ENCODE results near the gene KIAA1328.

KIAA1328 gene

DNA sequence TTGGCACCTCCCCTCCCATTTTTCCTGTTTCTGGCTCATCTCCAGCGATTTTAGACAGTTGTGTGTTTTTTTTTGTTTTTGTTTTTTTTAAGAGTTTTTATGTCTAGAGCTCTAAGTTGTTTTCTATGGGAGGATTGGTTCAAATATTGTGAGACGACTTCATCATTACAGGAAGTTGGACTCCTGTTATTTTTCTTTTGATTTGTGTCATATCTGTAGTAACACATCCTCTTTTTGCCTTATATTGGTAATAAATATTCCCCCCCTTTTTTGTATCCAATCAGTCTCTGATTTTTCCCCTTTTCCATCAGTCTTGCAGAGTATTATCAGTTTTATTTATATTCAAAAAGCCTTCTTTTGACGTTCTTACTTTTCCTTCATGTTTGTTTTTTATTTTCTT, 89.0 kb downstream of the KIAA1328 start:
- H3K27ac ChIP-seq = no peak overlapping the region
- no peaks in the 10 kb centered on the region for H3K27me3 ChIP-seq
- H3K9me3 ChIP-seq = peaks cover 3% of the 10 kb centered on the region; the same call in 1 of the 2 replicates
- peaks cover 4% of the 10 kb centered on the region for H3K4me1 ChIP-seq
- no peaks in the 10 kb centered on the region for H4K20me1 ChIP-seq
- H3K9ac ChIP-seq = no peak overlapping the region
- no peak overlapping the region for H3K4me2 ChIP-seq
- no peak overlapping the region for H3K4me3 ChIP-seq
- no peaks in the 10 kb centered on the region for H3K36me3 ChIP-seq
- TF ChIP-seq Cebpa-rat (IDR thresholded peaks at IDR 0.05) = no peak

DNA sequence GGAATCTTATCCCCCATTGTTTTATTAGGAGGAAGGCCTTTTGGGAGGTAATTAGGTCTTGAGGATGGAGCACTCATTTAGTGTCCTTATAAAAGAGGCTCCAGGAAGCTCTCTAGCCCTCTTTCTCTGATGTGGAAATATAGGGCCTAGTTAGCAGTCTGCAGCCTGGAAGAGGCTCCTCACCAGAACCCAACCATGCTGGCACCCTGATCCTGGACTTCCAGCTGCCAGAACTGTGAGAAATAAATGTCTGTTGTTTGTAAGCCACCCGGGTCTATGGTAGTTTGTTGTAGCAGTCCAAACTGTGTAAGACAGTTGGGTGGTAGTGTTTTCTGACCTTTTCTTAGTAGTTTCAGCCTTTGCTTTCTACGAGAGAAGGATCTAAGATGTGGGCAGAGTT, 100.7 kb downstream of the KIAA1328 start:
- no peak for TF ChIP-seq Cebpa-rat (IDR thresholded peaks at IDR 0.05)
- Histone ChIP-seq H3K9me3 (no peaks in the 10 kb centered on the region), H4K20me1 (no peaks in the 10 kb centered on the region), H3K4me3 (no peak overlapping the region), H3K9ac (no peak overlapping the region), H3K4me1 (no peaks in the 10 kb centered on the region), H3K27me3 (no peaks in the 10 kb centered on the region), H3K36me3 (peaks cover 9% of the 10 kb centered on the region; the same call in 1 of the 2 replicates), H3K27ac (no peak overlapping the region), H3K4me2 (no peak overlapping the region)

DNA sequence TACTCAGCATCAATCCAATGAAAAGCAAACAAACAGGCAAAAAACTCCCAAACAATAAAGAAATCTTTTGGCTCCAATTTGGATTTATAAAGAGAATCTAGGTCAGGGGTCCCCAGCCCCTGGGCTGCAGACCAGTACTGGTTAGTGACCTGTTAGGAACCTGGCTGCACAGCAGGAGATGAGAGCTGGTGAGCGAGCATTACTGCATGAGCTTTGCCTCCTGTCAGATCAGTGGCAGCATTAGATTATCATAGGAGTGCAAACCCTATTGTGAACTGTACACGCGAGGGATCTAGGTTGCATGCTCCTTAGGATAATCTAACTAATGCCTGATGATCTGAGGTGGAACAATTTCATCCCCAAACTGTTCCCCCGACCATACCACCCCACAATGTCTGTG, 102.2 kb downstream of the KIAA1328 start:
- Histone ChIP-seq H3K4me1 (no peaks in the 10 kb centered on the region), H3K4me2 (no peak overlapping the region), H3K4me3 (no peak overlapping the region), H3K27ac (no peak overlapping the region), H3K9me3 (no peaks in the 10 kb centered on the region), H3K27me3 (no peaks in the 10 kb centered on the region), H3K9ac (no peak overlapping the region), H4K20me1 (no peaks in the 10 kb centered on the region), H3K36me3 (peaks cover 9% of the 10 kb centered on the region; the same call in 1 of the 2 replicates)
- no peak for TF ChIP-seq Cebpa-rat (IDR thresholded peaks at IDR 0.05)

DNA sequence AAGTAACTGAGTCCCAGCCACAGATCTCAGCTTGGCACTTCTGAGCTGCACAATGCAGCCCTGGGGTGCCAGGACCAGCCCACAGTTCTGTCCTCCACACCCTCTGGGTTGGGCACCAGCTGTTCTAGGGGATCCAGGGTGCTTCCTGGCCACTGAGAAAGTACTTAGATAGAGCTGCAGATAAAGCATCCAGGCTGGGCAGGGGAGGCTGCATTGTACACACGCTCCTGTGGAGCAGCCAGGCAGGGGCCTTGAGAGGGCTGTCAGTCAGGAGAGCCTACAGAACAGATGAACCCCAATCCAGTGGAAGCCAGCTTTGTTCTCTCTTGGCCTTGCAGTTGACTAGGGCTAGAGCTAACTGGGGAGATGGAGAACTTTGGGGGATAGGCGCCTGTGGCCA, 104.6 kb downstream of the KIAA1328 start:
- TF ChIP-seq Cebpa-rat (IDR thresholded peaks at IDR 0.05) = no peak

DNA sequence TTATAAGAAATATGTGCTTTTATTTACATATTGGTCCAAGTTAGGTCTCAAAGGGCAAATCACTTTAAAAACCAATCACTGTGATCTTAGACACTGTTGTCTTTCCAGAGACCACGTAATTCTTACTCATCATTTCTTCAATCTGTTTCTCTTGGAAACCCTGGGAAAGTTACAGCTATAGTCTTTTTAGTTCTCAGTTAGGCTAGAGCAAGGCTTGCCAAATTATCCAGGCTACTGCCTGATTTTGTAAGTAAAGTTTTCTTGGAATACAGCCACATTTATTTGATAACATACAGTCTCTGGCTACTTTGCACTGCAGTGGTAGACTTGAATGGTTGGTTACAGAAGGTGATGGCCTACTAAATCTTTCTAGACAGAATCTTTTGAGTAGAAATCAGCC, 106.0 kb downstream of the KIAA1328 start:
- Histone ChIP-seq H4K20me1 (no peaks in the 10 kb centered on the region), H3K4me2 (no peak overlapping the region), H3K4me3 (no peak overlapping the region), H3K9me3 (peaks cover 10% of the 10 kb centered on the region; the same call in 1 of the 2 replicates), H3K9ac (no peak overlapping the region), H3K36me3 (peaks cover 9% of the 10 kb centered on the region; the same call in 1 of the 2 replicates), H3K4me1 (no peaks in the 10 kb centered on the region), H3K27ac (no peak overlapping the region), H3K27me3 (no peaks in the 10 kb centered on the region)
- TF ChIP-seq Cebpa-rat (IDR thresholded peaks at IDR 0.05) = no peak

More for the DNA sequence above, 104.6 kb downstream of the KIAA1328 start:
- Histone ChIP-seq H3K9ac (no peak overlapping the region), H3K4me1 (no peaks in the 10 kb centered on the region), H3K27me3 (no peaks in the 10 kb centered on the region), H3K36me3 (peaks cover 9% of the 10 kb centered on the region; the same call in 1 of the 2 replicates), H4K20me1 (no peaks in the 10 kb centered on the region), H3K27ac (no peak overlapping the region), H3K4me3 (no peak overlapping the region), H3K4me2 (no peak overlapping the region), H3K9me3 (peaks cover 5% of the 10 kb centered on the region; the same call in 1 of the 2 replicates)

DNA sequence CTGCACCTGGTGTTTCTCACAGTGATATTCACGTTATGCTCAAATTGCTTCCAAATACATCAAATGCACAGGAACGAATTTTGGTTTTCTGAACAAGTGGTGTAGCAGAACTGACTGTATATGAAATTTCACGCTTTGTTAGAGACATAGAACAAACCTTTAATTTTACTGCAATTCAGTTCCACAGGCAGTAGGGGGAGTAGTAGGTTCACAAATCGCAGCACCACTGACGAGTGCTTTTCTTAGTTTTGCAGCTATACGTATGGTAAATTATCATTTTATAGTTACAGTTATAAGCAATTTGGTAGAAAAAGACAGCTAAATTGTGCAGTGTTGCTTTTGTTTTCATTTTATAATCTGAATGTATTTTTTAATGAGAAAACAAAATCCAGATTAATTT, 113.3 kb downstream of the KIAA1328 start:
- Histone ChIP-seq H3K4me2 (no peak overlapping the region), H3K4me3 (no peak overlapping the region), H3K9ac (no peak overlapping the region), H3K36me3 (no peaks in the 10 kb centered on the region), H3K27ac (no peak overlapping the region), H3K4me1 (no peaks in the 10 kb centered on the region), H3K9me3 (peaks cover 10% of the 10 kb centered on the region; the same call in 1 of the 2 replicates), H3K27me3 (no peaks in the 10 kb centered on the region), H4K20me1 (no peaks in the 10 kb centered on the region)
- TF ChIP-seq Cebpa-rat (IDR thresholded peaks at IDR 0.05) = no peak

DNA sequence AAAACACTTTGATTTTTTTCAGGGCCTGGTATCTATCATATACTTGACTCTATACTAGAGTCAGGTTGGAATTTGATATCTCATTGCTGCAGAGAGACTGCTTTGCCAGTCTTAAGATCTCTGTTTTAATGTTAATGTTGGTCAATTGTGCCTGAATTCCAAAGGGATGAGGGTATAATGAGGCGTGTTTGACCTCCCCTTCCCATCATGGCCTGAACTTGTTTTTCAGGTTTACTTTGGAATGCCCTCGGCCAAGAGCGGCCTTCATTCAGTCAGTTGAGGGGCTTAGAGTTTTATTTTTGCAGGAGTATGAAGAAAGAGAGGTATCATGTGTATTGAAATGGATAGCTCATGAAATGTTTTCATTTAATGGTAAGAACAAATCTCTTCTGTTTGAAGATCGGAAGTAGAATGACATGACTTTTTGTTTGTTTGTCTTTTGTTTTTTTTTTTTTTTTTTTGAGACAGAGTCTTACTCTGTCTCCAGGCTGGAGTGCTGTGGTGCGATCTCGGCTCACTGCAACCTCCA, 119.0 kb downstream of the KIAA1328 start:
- no peak overlapping the region for H3K9ac ChIP-seq
- H3K4me1 ChIP-seq = no peaks in the 10 kb centered on the region
- no peak overlapping the region for H3K4me3 ChIP-seq
- no peak for TF ChIP-seq Cebpa-rat (IDR thresholded peaks at IDR 0.05)
- H4K20me1 ChIP-seq = no peaks in the 10 kb centered on the region
- no peak overlapping the region for H3K4me2 ChIP-seq
- no peaks in the 10 kb centered on the region for H3K36me3 ChIP-seq
- no peaks in the 10 kb centered on the region for H3K9me3 ChIP-seq
- H3K27ac ChIP-seq = no peak overlapping the region
- no peaks in the 10 kb centered on the region for H3K27me3 ChIP-seq

DNA sequence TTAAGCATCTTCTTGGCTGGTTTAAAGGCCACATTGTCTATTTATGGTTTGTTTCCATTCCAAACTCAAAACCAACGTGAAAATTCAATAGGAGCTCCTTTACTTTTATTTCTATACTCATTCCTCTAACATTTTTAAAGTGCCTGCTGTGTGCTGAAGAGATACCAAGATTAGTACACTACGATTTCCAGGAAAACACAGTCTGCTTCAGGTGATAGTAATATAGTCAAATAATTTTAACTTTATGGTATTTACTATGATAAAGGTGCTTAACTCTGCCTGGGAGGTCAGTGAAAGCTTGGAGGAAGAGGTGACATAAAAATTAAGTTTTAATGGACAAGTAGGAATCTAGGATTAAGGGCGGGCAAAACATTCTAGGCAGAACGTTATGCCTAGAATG, 121.4 kb downstream of the KIAA1328 start:
- no peaks in the 10 kb centered on the region for H3K4me1 ChIP-seq
- H4K20me1 ChIP-seq = no peaks in the 10 kb centered on the region
- no peaks in the 10 kb centered on the region for H3K27me3 ChIP-seq
- no peak overlapping the region for H3K4me2 ChIP-seq
- H3K27ac ChIP-seq = no peak overlapping the region
- no peak for TF ChIP-seq Cebpa-rat (IDR thresholded peaks at IDR 0.05)
- no peaks in the 10 kb centered on the region for H3K9me3 ChIP-seq
- H3K4me3 ChIP-seq = no peak overlapping the region
- H3K9ac ChIP-seq = no peak overlapping the region
- no peaks in the 10 kb centered on the region for H3K36me3 ChIP-seq

DNA sequence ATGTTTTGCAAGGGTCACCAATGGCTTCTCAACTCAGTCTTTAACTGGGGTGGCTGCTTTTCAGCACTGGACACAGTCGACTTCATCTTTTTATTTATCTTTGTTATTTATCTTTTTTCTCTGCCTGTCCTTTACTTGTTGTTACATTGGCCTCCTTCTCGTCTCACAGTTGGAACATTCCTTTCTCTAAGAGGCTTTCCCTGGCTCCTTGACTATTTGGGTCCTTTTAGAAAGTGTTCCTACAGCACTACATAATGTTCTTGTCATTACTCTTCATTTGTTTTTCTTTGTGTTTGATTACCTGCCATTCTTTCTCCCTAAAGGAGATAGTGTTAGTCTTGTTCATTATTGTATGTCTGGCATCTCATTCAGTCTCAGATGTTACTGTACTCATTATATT, 122.0 kb downstream of the KIAA1328 start:
- Histone ChIP-seq H3K27me3 (no peaks in the 10 kb centered on the region), H3K9me3 (no peaks in the 10 kb centered on the region), H3K4me2 (no peak overlapping the region), H3K4me1 (no peaks in the 10 kb centered on the region), H3K4me3 (no peak overlapping the region), H3K27ac (no peak overlapping the region), H4K20me1 (no peaks in the 10 kb centered on the region), H3K9ac (no peak overlapping the region), H3K36me3 (no peaks in the 10 kb centered on the region)
- no peak for TF ChIP-seq Cebpa-rat (IDR thresholded peaks at IDR 0.05)

DNA sequence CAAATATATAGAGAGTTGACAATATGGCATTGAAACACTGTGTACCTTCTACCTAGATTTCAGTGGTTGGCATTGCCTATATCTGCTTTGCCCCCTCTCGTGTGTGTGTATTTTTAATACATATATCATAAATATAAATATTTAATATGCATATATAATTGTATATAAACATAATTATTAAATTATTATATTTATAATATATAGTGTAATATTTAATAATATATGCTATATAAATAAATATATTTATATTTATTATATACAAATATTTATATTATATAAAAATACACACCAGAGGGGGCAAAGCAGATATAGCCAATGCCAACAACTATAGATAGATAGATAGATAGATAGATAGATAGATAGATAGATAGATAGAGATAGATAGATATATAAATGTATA, 124.1 kb downstream of the KIAA1328 start:
- H3K4me3 ChIP-seq = no peak overlapping the region

DNA sequence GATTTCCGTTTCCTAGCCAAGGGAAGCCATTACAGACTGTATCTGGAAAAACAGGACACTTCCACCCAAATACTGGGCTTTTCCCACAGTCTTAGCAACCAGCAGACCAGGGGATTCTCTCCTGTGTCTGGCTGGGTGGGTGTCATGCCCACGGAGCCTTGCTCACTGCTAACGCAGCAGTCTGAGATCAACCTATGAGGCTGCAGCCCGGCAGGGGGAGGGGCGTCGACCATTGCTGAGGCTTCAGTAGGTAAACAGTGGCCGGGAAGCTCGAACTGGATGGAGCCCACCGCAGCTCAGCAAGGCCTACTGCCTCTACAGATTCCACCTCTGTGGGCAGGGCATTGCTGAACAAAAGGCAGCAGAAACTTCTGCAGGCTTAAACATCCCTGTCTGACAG, 131.1 kb downstream of the KIAA1328 start:
- Histone ChIP-seq H3K27ac (no peak overlapping the region), H3K27me3 (no peaks in the 10 kb centered on the region)

More for the DNA sequence above, 124.1 kb downstream of the KIAA1328 start:
- no peaks in the 10 kb centered on the region for H3K27me3 ChIP-seq
- no peak overlapping the region for H3K4me2 ChIP-seq
- H3K9me3 ChIP-seq = no peaks in the 10 kb centered on the region
- no peak overlapping the region for H3K27ac ChIP-seq
- no peak for TF ChIP-seq Cebpa-rat (IDR thresholded peaks at IDR 0.05)
- H4K20me1 ChIP-seq = no peaks in the 10 kb centered on the region
- H3K36me3 ChIP-seq = no peaks in the 10 kb centered on the region
- H3K9ac ChIP-seq = no peak overlapping the region
- no peaks in the 10 kb centered on the region for H3K4me1 ChIP-seq

More for the DNA sequence above, 131.1 kb downstream of the KIAA1328 start:
- no peak overlapping the region for H3K4me2 ChIP-seq
- no peak for TF ChIP-seq Cebpa-rat (IDR thresholded peaks at IDR 0.05)
- no peaks in the 10 kb centered on the region for H4K20me1 ChIP-seq
- no peak overlapping the region for H3K9ac ChIP-seq
- peaks cover 11% of the 10 kb centered on the region for H3K36me3 ChIP-seq
- H3K9me3 ChIP-seq = no peaks in the 10 kb centered on the region
- no peak overlapping the region for H3K4me3 ChIP-seq
- peaks cover 7% of the 10 kb centered on the region; the same call in 1 of the 2 replicates for H3K4me1 ChIP-seq
